H1 (cell line): ENCODE results near the gene NFYB.

Experiments used
- CBX5 ChIP-seq: fragments of 300-800, 300-1000 bp; sonication (generic); IDR thresholded peaks from 2 replicates; pipeline ENCODE4 v1.7.1; 2016; ENCODE audit warnings: antibody characterized with exemption, low read length, low read depth
- CHD2 ChIP-seq: IDR thresholded peaks from 2 replicates; pipeline ENCODE4 v1.6.1; 2012; ENCODE audit warnings: low read length, improper control_type of control experiment
- CTCF ChIP-seq, 3 experiments: IDR thresholded peaks; 1 replicate in 2 of 3; 2 replicates in 1 of 3; pipeline versions ENCODE4 v1.5.1 to v1.6.1; 2011; ENCODE audit warnings: low read length in 3 of 3, mild to moderate bottlenecking in 3 of 3, inconsistent platforms in 2 of 3, low read depth in 1 of 3, moderate library complexity in 1 of 3; ENCODE audit not compliant: insufficient read depth in 1 of 3; ENCODE audit errors: control extremely low read depth in 1 of 3
- EP300 ChIP-seq, 2 experiments: IDR thresholded peaks; 1 replicate in 1 of 2; 2 replicates in 1 of 2; pipeline ENCODE4 v1.6.1; 2011 to 2012; ENCODE audit warnings: low read depth in 2 of 2, low read length in 2 of 2, mild to moderate bottlenecking in 2 of 2, borderline replicate concordance in 1 of 2, inconsistent platforms in 1 of 2, moderate library complexity in 1 of 2
- EZH2 ChIP-seq: fragments of 200-600 bp; sonication (generic); IDR thresholded peaks from 2 replicates; pipeline ENCODE4 v1.7.1; 2012; ENCODE audit warnings: low read depth, mild to moderate bottlenecking, moderate library complexity, low read length, inconsistent platforms; ENCODE audit not compliant: severe bottlenecking
- KDM1A ChIP-seq: fragments of 200-600, 300-600 bp; sonication (generic); IDR thresholded peaks from 2 replicates; pipeline ENCODE4 v1.7.1; 2016; ENCODE audit warnings: mild to moderate bottlenecking, low read length, borderline replicate concordance
- KDM5A ChIP-seq: fragments of 200-600 bp; IDR thresholded peaks from 2 replicates; pipeline ENCODE4 v1.7.1; 2012; ENCODE audit warnings: mild to moderate bottlenecking, low read length, inconsistent platforms, mixed read lengths
- MAFK ChIP-seq: IDR thresholded peaks from 2 replicates; pipeline ENCODE4 v1.6.1; 2012; ENCODE audit warnings: low read depth, mild to moderate bottlenecking, improper control_type of control experiment, low read length
- NRF1 ChIP-seq: IDR thresholded peaks from 2 replicates; pipeline ENCODE4 v1.6.1; 2011; ENCODE audit warnings: mild to moderate bottlenecking, low read depth, low read length, improper control_type of control experiment
- RFX5 ChIP-seq: IDR thresholded peaks from 2 replicates; pipeline ENCODE4 v1.6.1; 2011; ENCODE audit warnings: low read depth, low read length, improper control_type of control experiment, borderline replicate concordance
- RXRA ChIP-seq: IDR thresholded peaks from 2 replicates; pipeline ENCODE4 v1.6.1; 2011; ENCODE audit warnings: low read depth, mild to moderate bottlenecking, low read length, moderate library complexity; ENCODE audit not compliant: insufficient read depth
- SIN3A ChIP-seq, 2 experiments: IDR thresholded peaks in 1 of 2; conservative IDR thresholded peaks in 1 of 2; 2 replicates each; pipeline ENCODE4 v1.6.1; 2011 to 2012; ENCODE audit warnings: low read length in 2 of 2, improper control_type of control experiment in 1 of 2, low read depth in 1 of 2, mild to moderate bottlenecking in 1 of 2
- YY1 ChIP-seq: IDR thresholded peaks from 2 replicates; pipeline ENCODE4 v1.6.1; 2011; ENCODE audit warnings: low read depth, mild to moderate bottlenecking, low read length
- ZNF274 ChIP-seq: IDR thresholded peaks from 2 replicates; pipeline ENCODE4 v1.7.0; 2012; ENCODE audit warnings: low read length, borderline replicate concordance; ENCODE audit errors: extremely low read depth

GRCh38 chr12:104143002-104143401, 5.0 kb upstream of the NFYB start:
- no peak for TF ChIP-seq EZH2
- TF ChIP-seq RFX5: no peak
- no peak for TF ChIP-seq EP300 (IDR thresholded peaks at IDR 0.05; ENCODE audit: borderline replicate concordance in 1 of 2, low read depth in 2 of 2, low read length in 2 of 2)
- no peak for TF ChIP-seq CTCF (IDR thresholded peaks at IDR 0.05; ENCODE audit: control extremely low read depth in 1 of 3, insufficient read depth in 1 of 3, low read depth in 1 of 3, low read length in 3 of 3)
- no peak for TF ChIP-seq MAFK
- TF ChIP-seq CBX5: no peak
- TF ChIP-seq ZNF274: no peak
- no peak for TF ChIP-seq SIN3A (conservative IDR thresholded peaks at IDR 0.05 in 1 of 2, IDR thresholded peaks at IDR 0.05 in 1 of 2; ENCODE audit: low read depth in 1 of 2, low read length in 2 of 2)
- no peak for TF ChIP-seq YY1
- no peak for TF ChIP-seq KDM1A
- TF ChIP-seq CHD2: no peak
- no peak for TF ChIP-seq NRF1
- TF ChIP-seq KDM5A: no peak
- TF ChIP-seq RXRA: no peak
